ENCODE results near the gene ORC1. TPM values are rescaled to one million over a fixed set of nuclear protein-coding genes. Genes with fewer than 3 reads are reported as not detected.

ORC1 gene
- total and polyA plus RNA-seq, 2 of the 8 experiments (the other 6 are each of a cell fraction or from before 2014, with no cell fraction given) = 36.9 to 49.0 TPM

DNA sequence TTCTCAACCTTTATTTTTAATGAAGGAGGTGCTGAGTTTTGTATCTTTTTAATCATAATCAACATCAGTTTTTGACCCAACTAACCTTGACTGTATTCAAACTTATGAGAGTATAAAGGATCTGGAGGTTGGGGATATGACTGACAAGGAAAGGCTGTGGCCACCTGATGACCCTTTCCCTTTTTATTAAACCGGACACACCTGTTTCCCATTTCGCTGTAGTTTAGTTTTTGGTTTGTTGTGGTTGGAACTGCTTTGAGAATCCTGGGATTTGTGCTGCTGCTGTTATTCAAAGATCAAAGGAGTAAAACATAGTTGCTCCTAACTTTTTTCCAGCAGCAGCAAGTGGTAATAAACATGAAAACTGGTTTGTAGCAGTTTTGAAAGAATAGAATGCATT, 12.6 kb upstream of the ORC1 start:
- Histone ChIP-seq H2BK20ac (ENCODE audit: low read length) (no peak overlapping the region), H2BK15ac (ENCODE audit: low read length) (no peak overlapping the region), H3K23ac (ENCODE audit: insufficient read length) (no peak overlapping the region), H4K5ac (ENCODE audit: insufficient read length, low read depth, low read length) (no peak overlapping the region), H3K23me2 (ENCODE audit: low read depth, low read length) (no peaks in the 10 kb centered on the region), H4K91ac (replicated peaks; ENCODE audit: insufficient read length, low read length) (no peak overlapping the region), H3K27me3 (replicated peaks in 1 of 4; ENCODE audit: control insufficient read depth in 3 of 4, extremely low read depth in 1 of 4, insufficient read depth in 3 of 4, low read length in 3 of 4) (no peaks in the 10 kb centered on the region), H3K9me3 (ENCODE audit: insufficient read depth in 2 of 2, low read depth in 1 of 2, low read length in 1 of 2) (no peaks in the 10 kb centered on the region), H4K8ac (ENCODE audit: extremely low read depth, insufficient read depth, low read length) (no peak overlapping the region), H3K14ac (ENCODE audit: insufficient read length) (no peak overlapping the region), H3K4ac (replicated peaks; ENCODE audit: insufficient read length, low read depth, low read length) (no peak overlapping the region), H3K27ac (ENCODE audit: low read depth, low read length) (no peak overlapping the region), H3K4me1 (replicated peaks in 1 of 4; ENCODE audit: control insufficient read depth in 3 of 4, insufficient read depth in 4 of 4, low read length in 3 of 4) (no peaks in the 10 kb centered on the region), H2BK5ac (ENCODE audit: low read depth, low read length) (no peak overlapping the region), H3K9ac (replicated peaks in 1 of 4; ENCODE audit: extremely low read depth in 1 of 4, low read depth in 3 of 4, low read length in 3 of 4) (no peak overlapping the region), H2AFZ (ENCODE audit: low read length) (no peak overlapping the region), H2BK120ac (replicated peaks; ENCODE audit: low read depth, low read length) (no peak overlapping the region), H3K36me3 (ENCODE audit: control insufficient read depth in 2 of 4, insufficient read depth in 4 of 4, low read length in 3 of 4) (peaks cover 25 to 77% (median 54%) of the 10 kb centered on the region in 4 experiments), H2AK5ac (ENCODE audit: low read depth, low read length) (no peak overlapping the region), H4K20me1 (replicated peaks in 1 of 2; ENCODE audit: control insufficient read depth in 1 of 2, insufficient read depth in 2 of 2, low read length in 2 of 2) (peaks cover 0 to 1% of the 10 kb centered on the region in 2 experiments), H3K18ac (ENCODE audit: extremely low read depth, low read length) (no peak overlapping the region), H3K4me3 (ENCODE audit: extremely low read depth in 1 of 4, insufficient read depth in 2 of 4, low read depth in 3 of 4, low read length in 4 of 4) (no peak overlapping the region), H3K56ac (replicated peaks; ENCODE audit: insufficient read length, low read depth, low read length) (no peak overlapping the region), H3K4me2 (ENCODE audit: insufficient read depth in 1 of 2, low read depth in 2 of 2, low read length in 2 of 2) (no peak overlapping the region), H2BK12ac (ENCODE audit: low read depth, low read length) (no peak overlapping the region), H3K79me2 (ENCODE audit: control insufficient read depth in 1 of 2, insufficient read depth in 2 of 2, low read length in 2 of 2) (no peaks in the 10 kb centered on the region), H3K79me1 (ENCODE audit: low read depth, low read length) (no peaks in the 10 kb centered on the region)
- ChIA-PET POLR2A (ENCODE audit: partially characterized antibody) (interaction anchor here (1.1 to 10.6 kb wide), 2 partner anchors 9 to 15 kb away, joined by 3 to 82 read pairs; partner anchors contain the start of genes ORC1 and PRPF38A), CTCF (ENCODE audit: partially characterized antibody) (no interaction called here)
- 91% methylated on average over 2 of the region's 2 CpGs; no CpG with 5 or more reads in 1 of the 2 experiments for WGBS, 2 experiments (ENCODE audit: extremely low coverage in 1 of 2, insufficient coverage in 1 of 2, insufficient read length in 1 of 2, insufficient replicate concordance in 2 of 2, low coverage in 1 of 2, low lambda C conversion rate in 2 of 2, missing lambda C conversion rate in 1 of 2)
- FAIRE-seq (no peak), DNase-seq (ENCODE audit: low read depth in 1 of 2, low spot score in 2 of 2) (no peak)
- TF ChIP-seq, protein P1, sequence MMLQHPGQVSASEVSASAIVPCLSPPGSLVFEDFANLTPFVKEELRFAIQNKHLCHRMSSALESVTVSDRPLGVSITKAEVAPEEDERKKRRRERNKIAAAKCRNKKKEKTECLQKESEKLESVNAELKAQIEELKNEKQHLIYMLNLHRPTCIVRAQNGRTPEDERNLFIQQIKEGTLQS (IDR thresholded peaks at IDR 0.05; ENCODE audit: insufficient read depth, low read depth, low read length) = no peak
- TF ChIP-seq CBX5 (IDR thresholded peaks at IDR 0.05; ENCODE audit: low read depth, low read length) (no peak), EZH2 (IDR thresholded peaks at IDR 0.05; ENCODE audit: low read depth, low read length, severe bottlenecking) (no peak), SIN3A (conservative IDR thresholded peaks at IDR 0.05 in 1 of 2, IDR thresholded peaks at IDR 0.05 in 1 of 2; ENCODE audit: low read depth in 1 of 2, low read length in 2 of 2) (no peak), RFX5 (IDR thresholded peaks at IDR 0.05; ENCODE audit: borderline replicate concordance, low read depth, low read length) (no peak), SP2 (IDR thresholded peaks at IDR 0.05; ENCODE audit: low read length) (no peak), KDM1A (IDR thresholded peaks at IDR 0.05; ENCODE audit: borderline replicate concordance, low read length) (no peak), BACH1 (IDR thresholded peaks at IDR 0.05; ENCODE audit: low read length) (no peak), JUN (IDR thresholded peaks at IDR 0.05; ENCODE audit: low read depth, low read length) (no peak), CEBPB (IDR thresholded peaks at IDR 0.05; ENCODE audit: low read depth, low read length) (no peak), CTBP2 (IDR thresholded peaks at IDR 0.05; ENCODE audit: borderline replicate concordance, insufficient read depth, insufficient read length, low read length) (no peak), KDM5A (IDR thresholded peaks at IDR 0.05; ENCODE audit: low read length) (no peak), SP1 (IDR thresholded peaks at IDR 0.05; ENCODE audit: low read depth, low read length) (no peak), SIX5 (IDR thresholded peaks at IDR 0.05; ENCODE audit: low read depth, low read length) (no peak)
